ENCODE results near the gene FLOT2. TPM values are rescaled to one million over a fixed set of nuclear protein-coding genes. Genes with fewer than 3 reads are reported as not detected.

The FLOT2 gene
- total RNA-seq, 3 donors from 2014 or later (not counting 1 experiment from before 2014, with no cell fraction given) = 132 to 152 (median 152) TPM

- H3K4me3 ChIP-seq (ENCODE audit: low read length) = no peak overlapping the region
- no peak overlapping the region for H3K27ac ChIP-seq (ENCODE audit: low read length)
- H3K4me3 Mint-ChIP-seq = peak overlapping the region; percentile 71
- no peaks in the 10 kb centered on the region for H3K36me3 ChIP-seq (ENCODE audit: control insufficient read depth, insufficient read depth, low read length)
- DNase-seq (no peak), ATAC-seq (no peak)
- intact Hi-C loops (cut with micrococcal nuclease) = loop anchor here (5.0 to 10.0 kb wide), 2 partner anchors 55 to 172 kb away; partner anchors contain the start of genes FAM222B, NEK8 and TLCD1
- no peaks in the 10 kb centered on the region for H3K27me3 Mint-ChIP-seq (ENCODE audit: low read depth in 2 of 2)
- H3K27ac Mint-ChIP-seq = peak overlapping the region; percentile 49 to 93
- H3K4me1 Mint-ChIP-seq = peaks cover 41 to 69% of the 10 kb centered on the region in 2 donors
- TF ChIP-seq, protein P1, sequence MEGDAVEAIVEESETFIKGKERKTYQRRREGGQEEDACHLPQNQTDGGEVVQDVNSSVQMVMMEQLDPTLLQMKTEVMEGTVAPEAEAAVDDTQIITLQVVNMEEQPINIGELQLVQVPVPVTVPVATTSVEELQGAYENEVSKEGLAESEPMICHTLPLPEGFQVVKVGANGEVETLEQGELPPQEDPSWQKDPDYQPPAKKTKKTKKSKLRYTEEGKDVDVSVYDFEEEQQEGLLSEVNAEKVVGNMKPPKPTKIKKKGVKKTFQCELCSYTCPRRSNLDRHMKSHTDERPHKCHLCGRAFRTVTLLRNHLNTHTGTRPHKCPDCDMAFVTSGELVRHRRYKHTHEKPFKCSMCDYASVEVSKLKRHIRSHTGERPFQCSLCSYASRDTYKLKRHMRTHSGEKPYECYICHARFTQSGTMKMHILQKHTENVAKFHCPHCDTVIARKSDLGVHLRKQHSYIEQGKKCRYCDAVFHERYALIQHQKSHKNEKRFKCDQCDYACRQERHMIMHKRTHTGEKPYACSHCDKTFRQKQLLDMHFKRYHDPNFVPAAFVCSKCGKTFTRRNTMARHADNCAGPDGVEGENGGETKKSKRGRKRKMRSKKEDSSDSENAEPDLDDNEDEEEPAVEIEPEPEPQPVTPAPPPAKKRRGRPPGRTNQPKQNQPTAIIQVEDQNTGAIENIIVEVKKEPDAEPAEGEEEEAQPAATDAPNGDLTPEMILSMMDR (IDR thresholded peaks at IDR 0.05) = no peak
- H3K27me3 ChIP-seq (ENCODE audit: control insufficient read depth, insufficient read depth, low read length) = no peaks in the 10 kb centered on the region
- WGBS (ENCODE audit: insufficient coverage) = 99% methylated on average over 5 of the region's 5 CpGs
- H3K36me3 Mint-ChIP-seq = no peaks in the 10 kb centered on the region
- no peaks in the 10 kb centered on the region for H3K9me3 Mint-ChIP-seq
- no peaks in the 10 kb centered on the region for H3K9me3 ChIP-seq (ENCODE audit: control insufficient read depth, insufficient read depth, low read length)
- H3K4me1 ChIP-seq (ENCODE audit: control insufficient read depth, insufficient read depth, low read length) = peaks cover 58% of the 10 kb centered on the region
These were observed 1.8 kb upstream of the FLOT2 start for GRCh38 chr17:28899212-28899815.

- no peaks in the 10 kb centered on the region for H3K9me3 Mint-ChIP-seq
- H3K36me3 Mint-ChIP-seq = no peaks in the 10 kb centered on the region
- no peak for ATAC-seq
- H3K27me3 ChIP-seq (ENCODE audit: control insufficient read depth, insufficient read depth, low read length) = no peaks in the 10 kb centered on the region
- peak overlapping the region; percentile 90 for H3K4me3 Mint-ChIP-seq
- no peaks in the 10 kb centered on the region for H3K9me3 ChIP-seq (ENCODE audit: control insufficient read depth, insufficient read depth, low read length)
- no peaks in the 10 kb centered on the region for H3K27me3 Mint-ChIP-seq (ENCODE audit: low read depth in 2 of 2)
- H3K36me3 ChIP-seq (ENCODE audit: control insufficient read depth, insufficient read depth, low read length) = no peaks in the 10 kb centered on the region
- H3K4me1 ChIP-seq (ENCODE audit: control insufficient read depth, insufficient read depth, low read length) = peaks cover 66% of the 10 kb centered on the region
- DNase-seq = no peak
- WGBS (ENCODE audit: insufficient coverage) = 89% methylated on average over 12 of the region's 12 CpGs
- H3K4me3 ChIP-seq (ENCODE audit: low read length) = no peak overlapping the region
- H3K4me1 Mint-ChIP-seq = peaks cover 45 to 68% of the 10 kb centered on the region in 2 donors
- TF ChIP-seq, protein P1 (IDR thresholded peaks at IDR 0.05) = no peak
- intact Hi-C loops (cut with micrococcal nuclease) = loop anchor here (5.0 to 10.0 kb wide), 2 partner anchors 54 to 171 kb away; partner anchors contain the start of genes FAM222B, NEK8 and TLCD1
- H3K27ac Mint-ChIP-seq = peak overlapping the region; percentile 93 to 97
- H3K27ac ChIP-seq (ENCODE audit: low read length) = peak overlapping the region; percentile 89
These were observed 1.0 kb upstream of the FLOT2 start for GRCh38 chr17:28898527-28898955.

GRCh38 chr17:28897769-28898526, 415 bp upstream of the FLOT2 start:
- no peaks in the 10 kb centered on the region for H3K36me3 Mint-ChIP-seq
- H3K27me3 ChIP-seq (ENCODE audit: control insufficient read depth, insufficient read depth, low read length) = no peaks in the 10 kb centered on the region
- H3K4me1 ChIP-seq (ENCODE audit: control insufficient read depth, insufficient read depth, low read length) = peaks cover 68% of the 10 kb centered on the region
- no peaks in the 10 kb centered on the region for H3K9me3 ChIP-seq (ENCODE audit: control insufficient read depth, insufficient read depth, low read length)
- no peaks in the 10 kb centered on the region for H3K9me3 Mint-ChIP-seq
- H3K36me3 ChIP-seq (ENCODE audit: control insufficient read depth, insufficient read depth, low read length) = no peaks in the 10 kb centered on the region
- peaks cover 51 to 69% of the 10 kb centered on the region in 2 donors for H3K4me1 Mint-ChIP-seq
- H3K27me3 Mint-ChIP-seq (ENCODE audit: low read depth in 2 of 2) = no peaks in the 10 kb centered on the region
- H3K27ac ChIP-seq (ENCODE audit: low read length) = peak overlapping the region; percentile 89
- H3K4me3 Mint-ChIP-seq = peak overlapping the region; percentile 90
- H3K27ac Mint-ChIP-seq = peak overlapping the region; percentile 93 to 97
- TF ChIP-seq, protein P1 (IDR thresholded peaks at IDR 0.05) = no peak
- peak in 1 of 3 donors; percentile 53 for ATAC-seq
- intact Hi-C loops (cut with micrococcal nuclease) = loop anchor here (5.0 to 10.0 kb wide), 2 partner anchors 53 to 171 kb away; partner anchors contain the start of genes FAM222B, NEK8 and TLCD1
- DNase-seq = no peak
- WGBS (ENCODE audit: insufficient coverage) = 24% methylated on average over 23 of the region's 23 CpGs
- peak overlapping the region; percentile 94 for H3K4me3 ChIP-seq (ENCODE audit: low read length)
